ENCODE results near the gene TACC2.

Gene TACC2

GRCh38 chr10:122291739-122292138, 302.8 kb downstream of the TACC2 start:
- Histone ChIP-seq H3K18ac (ENCODE audit: low read depth in 1 of 2, low read length in 2 of 2) (no peak overlapping the region), H3K36me3 (ENCODE audit: control insufficient read depth in 1 of 2, insufficient read depth in 2 of 2, low read depth in 1 of 2, low read length in 2 of 2) (no peaks in the 10 kb centered on the region), H3K27ac (ENCODE audit: low read length, poor library complexity, severe bottlenecking) (no peak overlapping the region), H3K4me3 (ENCODE audit: insufficient read depth in 1 of 2, low read depth in 1 of 2, low read length in 2 of 2) (no peak overlapping the region), H3K4me1 (ENCODE audit: control insufficient read depth, insufficient read depth, low read depth, low read length) (peaks cover 15% of the 10 kb centered on the region), H3K9me3 (ENCODE audit: control insufficient read depth, low read length) (no peaks in the 10 kb centered on the region), H2BK12ac (ENCODE audit: low read length in 2 of 2) (no peak overlapping the region), H3K4ac (ENCODE audit: low read depth in 1 of 2, low read length in 2 of 2) (no peak overlapping the region), H3K23ac (ENCODE audit: low read length in 2 of 2) (no peak overlapping the region), H2AFZ (ENCODE audit: low read depth, low read length) (no peak overlapping the region), H2BK120ac (ENCODE audit: low read depth, low read length) (no peak overlapping the region), H3K14ac (ENCODE audit: low read length in 2 of 2) (no peak overlapping the region), H3K27me3 (ENCODE audit: control insufficient read depth in 1 of 2, insufficient read depth in 1 of 2, low read length in 2 of 2) (peaks cover 0 to 15% of the 10 kb centered on the region in 2 experiments), H2BK15ac (ENCODE audit: low read depth, poor library complexity, severe bottlenecking) (no peak overlapping the region), H4K91ac (ENCODE audit: low read length) (no peak overlapping the region), H3K9ac (ENCODE audit: low read length) (no peak overlapping the region), H3K4me2 (ENCODE audit: low read length, poor library complexity, severe bottlenecking) (no peak overlapping the region), H2BK5ac (ENCODE audit: low read depth, low read length, poor library complexity, severe bottlenecking) (no peak overlapping the region), H2AK5ac (ENCODE audit: low read length, severe bottlenecking) (no peak overlapping the region), H4K8ac (ENCODE audit: low read length) (no peak overlapping the region), H3K79me1 (replicated peaks; ENCODE audit: low read length, poor library complexity, severe bottlenecking) (no peaks in the 10 kb centered on the region)
- no peak for DNase-seq
- WGBS = 86% methylated on average over 5 of the region's 5 CpGs

- 88% methylated on average over 2 of the region's 3 CpGs for WGBS
- Histone ChIP-seq H2BK15ac (ENCODE audit: low read depth, poor library complexity, severe bottlenecking) (no peak overlapping the region), H3K4me3 (ENCODE audit: insufficient read depth in 1 of 2, low read depth in 1 of 2, low read length in 2 of 2) (no peak overlapping the region), H3K14ac (ENCODE audit: low read length in 2 of 2) (no peak overlapping the region), H3K4me1 (ENCODE audit: control insufficient read depth, insufficient read depth, low read depth, low read length) (peaks cover 12% of the 10 kb centered on the region), H2AK5ac (ENCODE audit: low read length, severe bottlenecking) (no peak overlapping the region), H4K8ac (ENCODE audit: low read length) (no peak overlapping the region), H3K36me3 (ENCODE audit: control insufficient read depth in 1 of 2, insufficient read depth in 2 of 2, low read depth in 1 of 2, low read length in 2 of 2) (no peaks in the 10 kb centered on the region), H2BK5ac (ENCODE audit: low read depth, low read length, poor library complexity, severe bottlenecking) (no peak overlapping the region), H3K27ac (ENCODE audit: low read length, poor library complexity, severe bottlenecking) (no peak overlapping the region), H3K4ac (ENCODE audit: low read depth in 1 of 2, low read length in 2 of 2) (no peak overlapping the region), H3K9me3 (ENCODE audit: control insufficient read depth, low read length) (no peaks in the 10 kb centered on the region), H3K9ac (ENCODE audit: low read length) (no peak overlapping the region), H3K4me2 (ENCODE audit: low read length, poor library complexity, severe bottlenecking) (no peak overlapping the region), H4K91ac (ENCODE audit: low read length) (no peak overlapping the region), H3K23ac (ENCODE audit: low read length in 2 of 2) (no peak overlapping the region), H2AFZ (ENCODE audit: low read depth, low read length) (no peak overlapping the region), H2BK120ac (ENCODE audit: low read depth, low read length) (no peak overlapping the region), H3K79me1 (replicated peaks; ENCODE audit: low read length, poor library complexity, severe bottlenecking) (no peaks in the 10 kb centered on the region), H3K27me3 (ENCODE audit: control insufficient read depth in 1 of 2, insufficient read depth in 1 of 2, low read length in 2 of 2) (peaks cover 0 to 21% of the 10 kb centered on the region in 2 experiments), H2BK12ac (ENCODE audit: low read length in 2 of 2) (no peak overlapping the region), H3K18ac (ENCODE audit: low read depth in 1 of 2, low read length in 2 of 2) (no peak overlapping the region)
- no peak for DNase-seq
Observed at GRCh38 chr10:122292376-122292775, 303.4 kb downstream of the TACC2 start.

- no peak overlapping the region for H2BK5ac ChIP-seq (ENCODE audit: low read depth, low read length, poor library complexity, severe bottlenecking)
- no peak overlapping the region for H3K23ac ChIP-seq (ENCODE audit: low read length in 2 of 2)
- no peaks in the 10 kb centered on the region for H3K36me3 ChIP-seq (ENCODE audit: control insufficient read depth in 1 of 2, insufficient read depth in 2 of 2, low read depth in 1 of 2, low read length in 2 of 2)
- WGBS = 78% methylated on average over 10 of the region's 10 CpGs
- H3K4me3 ChIP-seq (ENCODE audit: insufficient read depth in 1 of 2, low read depth in 1 of 2, low read length in 2 of 2) = no peak overlapping the region
- no peak overlapping the region for H3K9ac ChIP-seq (ENCODE audit: low read length)
- H3K14ac ChIP-seq (ENCODE audit: low read length in 2 of 2) = no peak overlapping the region
- no peak overlapping the region for H2BK12ac ChIP-seq (ENCODE audit: low read length in 2 of 2)
- H2BK15ac ChIP-seq (ENCODE audit: low read depth, poor library complexity, severe bottlenecking) = no peak overlapping the region
- H3K79me1 ChIP-seq (replicated peaks; ENCODE audit: low read length, poor library complexity, severe bottlenecking) = no peaks in the 10 kb centered on the region
- H3K4me2 ChIP-seq (ENCODE audit: low read length, poor library complexity, severe bottlenecking) = no peak overlapping the region
- H3K27me3 ChIP-seq (ENCODE audit: control insufficient read depth in 1 of 2, insufficient read depth in 1 of 2, low read length in 2 of 2) = peaks cover 0 to 26% of the 10 kb centered on the region in 2 experiments
- no peak for DNase-seq
- no peak overlapping the region for H4K91ac ChIP-seq (ENCODE audit: low read length)
- H2BK120ac ChIP-seq (ENCODE audit: low read depth, low read length) = no peak overlapping the region
- H2AFZ ChIP-seq (ENCODE audit: low read depth, low read length) = no peak overlapping the region
- H3K4me1 ChIP-seq (ENCODE audit: control insufficient read depth, insufficient read depth, low read depth, low read length) = peaks cover 7% of the 10 kb centered on the region
- H3K27ac ChIP-seq (ENCODE audit: low read length, poor library complexity, severe bottlenecking) = no peak overlapping the region
- no peak overlapping the region for H2AK5ac ChIP-seq (ENCODE audit: low read length, severe bottlenecking)
- H3K9me3 ChIP-seq (ENCODE audit: control insufficient read depth, low read length) = no peaks in the 10 kb centered on the region
- H3K18ac ChIP-seq (ENCODE audit: low read depth in 1 of 2, low read length in 2 of 2) = no peak overlapping the region
- H4K8ac ChIP-seq (ENCODE audit: low read length) = no peak overlapping the region
- H3K4ac ChIP-seq (ENCODE audit: low read depth in 1 of 2, low read length in 2 of 2) = no peak overlapping the region
Observed at GRCh38 chr10:122293156-122293960, 304.4 kb downstream of the TACC2 start.

DNA sequence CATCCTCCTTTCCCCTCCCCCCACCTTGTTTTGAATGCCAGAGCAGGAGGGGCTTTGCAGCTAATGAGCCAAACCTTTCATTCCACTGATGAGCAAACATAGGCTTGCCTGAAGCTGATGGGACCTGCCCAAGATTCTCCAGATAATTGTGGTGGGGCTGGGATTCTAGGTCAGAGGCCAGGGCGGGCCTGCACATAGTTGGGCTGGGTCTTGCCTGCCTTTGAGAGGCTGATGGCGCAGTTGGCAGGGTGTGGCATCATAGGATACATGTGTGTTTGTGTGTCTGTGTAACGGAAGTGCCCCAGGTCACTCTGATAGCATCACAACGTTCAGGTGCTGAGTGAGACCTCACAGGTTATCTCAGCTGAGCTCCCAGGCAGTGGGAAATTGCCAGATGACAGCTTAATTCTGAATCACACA, 305.0 kb downstream of the TACC2 start:
- Histone ChIP-seq H3K18ac (ENCODE audit: low read depth in 1 of 2, low read length in 2 of 2) (no peak overlapping the region), H3K9me3 (ENCODE audit: control insufficient read depth, low read length) (no peaks in the 10 kb centered on the region), H2BK12ac (ENCODE audit: low read length in 2 of 2) (no peak overlapping the region), H2BK120ac (ENCODE audit: low read depth, low read length) (no peak overlapping the region), H3K4me3 (ENCODE audit: insufficient read depth in 1 of 2, low read depth in 1 of 2, low read length in 2 of 2) (no peak overlapping the region), H3K9ac (ENCODE audit: low read length) (no peak overlapping the region), H3K36me3 (ENCODE audit: control insufficient read depth in 1 of 2, insufficient read depth in 2 of 2, low read depth in 1 of 2, low read length in 2 of 2) (no peaks in the 10 kb centered on the region), H3K4me1 (ENCODE audit: control insufficient read depth, insufficient read depth, low read depth, low read length) (peaks cover 6% of the 10 kb centered on the region), H3K27ac (ENCODE audit: low read length, poor library complexity, severe bottlenecking) (no peak overlapping the region), H2BK15ac (ENCODE audit: low read depth, poor library complexity, severe bottlenecking) (no peak overlapping the region), H4K91ac (ENCODE audit: low read length) (no peak overlapping the region), H2AK5ac (ENCODE audit: low read length, severe bottlenecking) (no peak overlapping the region), H2BK5ac (ENCODE audit: low read depth, low read length, poor library complexity, severe bottlenecking) (no peak overlapping the region), H3K79me1 (replicated peaks; ENCODE audit: low read length, poor library complexity, severe bottlenecking) (peaks cover under 1% of the 10 kb centered on the region), H3K4me2 (ENCODE audit: low read length, poor library complexity, severe bottlenecking) (no peak overlapping the region), H3K14ac (ENCODE audit: low read length in 2 of 2) (no peak overlapping the region), H3K4ac (ENCODE audit: low read depth in 1 of 2, low read length in 2 of 2) (no peak overlapping the region), H3K23ac (ENCODE audit: low read length in 2 of 2) (no peak overlapping the region), H3K27me3 (ENCODE audit: control insufficient read depth in 1 of 2, insufficient read depth in 1 of 2, low read length in 2 of 2) (peaks cover 0 to 28% of the 10 kb centered on the region in 2 experiments), H4K8ac (ENCODE audit: low read length) (no peak overlapping the region), H2AFZ (ENCODE audit: low read depth, low read length) (no peak overlapping the region)
- 80% methylated on average over 4 of the region's 4 CpGs for WGBS
- DNase-seq = no peak

All from mesenchymal stem cell (in vitro differentiated cells and primary cell).